Endothelial cell of umbilical vein (primary cell): ENCODE measurements around the gene CKB. TPM values are rescaled to one million over a fixed set of nuclear protein-coding genes. Genes with fewer than 3 reads are reported as not detected.

ENCODE experiments used
- BruUV-seq: library from RNA; stranded (reverse); fragments of 400-500 nt; replicated peaks from 2 replicates; lab custom pipeline; 2021; lab: Mats Ljungman, UMichigan
- CTCF ChIA-PET: fragments of 300-600, 350-600 bp; sonication (Branson Sonifier 250); formaldehyde crosslinking; loops from one replicate; lab custom pipeline; 2021; ENCODE audit warnings: antibody characterized with exemption, inconsistent platforms; lab: Charles Lee
- POLR2A ChIA-PET: fragments of 300-600, 350-600 bp; sonication (Branson Sonifier 250); formaldehyde crosslinking; loops from one replicate; lab custom pipeline; 2021; ENCODE audit warnings: antibody characterized with exemption, inconsistent platforms; lab: Charles Lee
- DNase-seq: peaks from one replicate; pipeline ENCODE4 v3.0.0-alpha.2; 2011; ENCODE audit warnings: low read depth, low spot score
- FAIRE-seq: peaks from 2 replicates; lab custom pipeline; 2011; peaks lifted over from hg19 to GRCh38; lab: Jason Lieb, UNC
- H2AFZ ChIP-seq: 2 replicates; pipeline ENCODE4 v1.6.0; 2012; ENCODE audit warnings: low read depth, low read length, control low read depth, inconsistent platforms
- H3K27ac ChIP-seq: 2 replicates; pipeline ENCODE4 v1.5.1; 2011; ENCODE audit warnings: low read depth, mild to moderate bottlenecking, control low read depth, low read length, moderate library complexity; ENCODE audit not compliant: insufficient read depth
- H3K27me3 ChIP-seq, 2 experiments: 2 replicates each; pipeline versions ENCODE4 v1.6.0 to v1.6.1; 2011; ENCODE audit warnings: low read length in 2 of 2, mixed read lengths in 1 of 2; ENCODE audit not compliant: control insufficient read depth in 2 of 2, insufficient read depth in 2 of 2
- H3K36me3 ChIP-seq, 2 experiments: 2 replicates in 1 of 2; 3 replicates in 1 of 2; pipeline ENCODE4 v1.5.1; 2011; ENCODE audit warnings: low read length in 2 of 2, mild to moderate bottlenecking in 1 of 2, moderate library complexity in 1 of 2; ENCODE audit not compliant: control insufficient read depth in 2 of 2, insufficient read depth in 2 of 2; ENCODE audit errors: extremely low read depth in 1 of 2
- H3K4me1 ChIP-seq: 3 replicates; pipeline ENCODE4 v1.5.1; 2011; ENCODE audit warnings: mild to moderate bottlenecking, low read length; ENCODE audit not compliant: control insufficient read depth, insufficient read depth; ENCODE audit errors: extremely low read depth
- H3K4me2 ChIP-seq: 2 replicates; pipeline ENCODE4 v1.6.1; 2011; ENCODE audit warnings: low read length, control low read depth, mixed read lengths; ENCODE audit not compliant: insufficient read depth
- H3K4me3 ChIP-seq, 3 experiments: fragments of 200-600 bp in 1 of 3; sonication (generic), shearing (Covaris generic) in 1 of 3; replicated peaks in 1 of 3; 2 replicates each; pipeline ENCODE4 v1.5.1; 2011 to 2016; ENCODE audit warnings: control low read depth in 3 of 3, low read length in 3 of 3, mild to moderate bottlenecking in 2 of 3, inconsistent platforms in 1 of 3, low read depth in 1 of 3, moderate library complexity in 1 of 3; ENCODE audit not compliant: insufficient read depth in 1 of 3
- H3K79me2 ChIP-seq: 2 replicates; pipeline ENCODE4 v1.6.0; 2012; ENCODE audit warnings: low read length, inconsistent platforms; ENCODE audit not compliant: control insufficient read depth, insufficient read depth
- H3K9ac ChIP-seq: replicated peaks from 2 replicates; pipeline ENCODE3; 2011; ENCODE audit warnings: low read length, control low read depth; ENCODE audit not compliant: insufficient read depth; ENCODE audit errors: extremely low read depth
- H3K9me1 ChIP-seq: replicated peaks from 3 replicates; pipeline ENCODE4 v1.6.0; 2011; ENCODE audit warnings: mild to moderate bottlenecking, low read length; ENCODE audit not compliant: control insufficient read depth, insufficient read depth; ENCODE audit errors: extremely low read depth
- H3K9me3 ChIP-seq: replicated peaks from 2 replicates; pipeline ENCODE4 v1.5.1; 2012; ENCODE audit warnings: low read length, inconsistent platforms; ENCODE audit not compliant: control insufficient read depth, insufficient read depth
- H4K20me1 ChIP-seq: replicated peaks from 2 replicates; pipeline ENCODE3; 2011; ENCODE audit warnings: mild to moderate bottlenecking, low read length; ENCODE audit not compliant: control insufficient read depth, insufficient read depth; ENCODE audit errors: extremely low read depth
- CTCF ChIP-seq, 2 donors: IDR thresholded peaks; 1 replicate in 1 of 2; 2 replicates in 1 of 2; pipeline ENCODE4 v1.5.1; 2011; ENCODE audit warnings: low read length in 2 of 2, mild to moderate bottlenecking in 2 of 2, moderate library complexity in 2 of 2, control low read depth in 1 of 2, inconsistent platforms in 1 of 2, low read depth in 1 of 2; ENCODE audit not compliant: insufficient read depth in 1 of 2; ENCODE audit errors: extremely low read depth in 1 of 2
- EZH2 ChIP-seq: IDR thresholded peaks from 2 replicates; pipeline ENCODE4 v1.6.1; 2012; ENCODE audit warnings: borderline replicate concordance, low read depth, mild to moderate bottlenecking, moderate library complexity, low read length, inconsistent platforms; ENCODE audit not compliant: severe bottlenecking
- FOS ChIP-seq: IDR thresholded peaks from 2 replicates; pipeline ENCODE4 v1.6.1; 2011; ENCODE audit warnings: mild to moderate bottlenecking, low read length, moderate library complexity, borderline replicate concordance; ENCODE audit not compliant: insufficient read depth
- JUN ChIP-seq: IDR thresholded peaks from 2 replicates; pipeline ENCODE4 v1.6.1; 2011; ENCODE audit warnings: borderline replicate concordance, low read depth; ENCODE audit not compliant: insufficient read length, insufficient read depth
- MAX ChIP-seq: IDR thresholded peaks from 2 replicates; pipeline ENCODE4 v1.6.1; 2011; ENCODE audit not compliant: insufficient read depth, insufficient read length
- MYC ChIP-seq: IDR thresholded peaks from one replicate; pipeline ENCODE4 v1.6.1; 2011; ENCODE audit warnings: mild to moderate bottlenecking, low read depth, low read length
- POLR2A ChIP-seq: IDR thresholded peaks from 2 replicates; pipeline ENCODE4 v1.6.1; 2012; ENCODE audit warnings: low read depth, mild to moderate bottlenecking, control low read depth, low read length
- POLR2AphosphoS5 ChIP-seq: IDR thresholded peaks from 2 replicates; pipeline ENCODE4 v1.6.1; 2012; ENCODE audit warnings: low read depth, mild to moderate bottlenecking, control low read depth, low read length, moderate library complexity; ENCODE audit not compliant: insufficient read depth
- dilution Hi-C: fragments of 300-500 bp; cut with MboI; formaldehyde crosslinking; loops from one replicate; pipeline ENCODE4 v1.15.0; 2019; ENCODE audit warnings: low sequenced_read_pairs; ENCODE audit not compliant: extremely low pct_ligation_motif_present
- intact Hi-C: fragments of 100-400 bp; cut with micrococcal nuclease; formaldehyde crosslinking; loops from one replicate; pipeline ENCODE4 v1.10.0; 2022
- polyA plus RNA-seq, 4 experiments: library from polyadenylated mRNA; depleted of rRNA in 3 of 4; stranded (reverse) in 3 of 4; unstranded in 1 of 4; fragments of >200 nt; gene quantifications; 2 replicates each; pipeline versions ENCODE4 v1.2.1 to v1.2.3, GENCODE V29; 2011 to 2012; ENCODE audit warnings: missing spikeins in 1 of 4
- total RNA-seq: library from RNA; stranded (reverse); gene quantifications from 2 replicates; pipeline ENCODE4 v1.2.3, GENCODE V29; 2021

The CKB gene
- total and polyA plus RNA-seq, 2 donors (not counting 3 experiments of a cell fraction or from before 2014, with no cell fraction given): 4.0 to 6.9 TPM

- dilution Hi-C loops: no loop called here
- no peak overlapping the region for H2AFZ ChIP-seq
Measured at GRCh38 chr14:103543140-103543539, 20.5 kb upstream of the CKB start.

More at GRCh38 chr14:103543140-103543539, 20.5 kb upstream of the CKB start:
- no peak overlapping the region for H3K4me2 ChIP-seq
- no peak overlapping the region for H3K27ac ChIP-seq
- no peak for DNase-seq
- H3K27me3 ChIP-seq: no peaks in the 10 kb centered on the region
- H4K20me1 ChIP-seq: no peaks in the 10 kb centered on the region
- TF ChIP-seq CTCF (IDR thresholded peaks at IDR 0.05; ENCODE audit: extremely low read depth in 1 of 2, insufficient read depth in 1 of 2, low read depth in 1 of 2, low read length in 2 of 2) (no peak), MYC (no peak), JUN (no peak), POLR2A (no peak), EZH2 (no peak), MAX (no peak), POLR2AphosphoS5 (no peak), FOS (no peak)
- H3K9me3 ChIP-seq: no peaks in the 10 kb centered on the region
- no peak for FAIRE-seq
- no peaks in the 10 kb centered on the region for H3K4me1 ChIP-seq
- CTCF ChIA-PET: interaction anchor here (1.1 to 14.4 kb wide), 4 partner anchors 19 to 439 kb away, joined by 3 to 209 read pairs (median 8); partner anchors contain the start of genes BAG5 and CKB
- no peaks in the 10 kb centered on the region for H3K36me3 ChIP-seq
- no peaks in the 10 kb centered on the region for H3K9me1 ChIP-seq
- H3K4me3 ChIP-seq: no peak overlapping the region
- POLR2A ChIA-PET: no interaction called here
- intact Hi-C loops: no loop called here
- BruUV-seq: no TSS peak
- H3K79me2 ChIP-seq: no peaks in the 10 kb centered on the region
- no peak overlapping the region for H3K9ac ChIP-seq
